SK-N-SH (cell line): Measurements from ENCODE around the gene CR1. TPM values are rescaled to one million over a fixed set of nuclear protein-coding genes. Genes with fewer than 3 reads are reported as not detected.

Experiments
- CTCF ChIA-PET: fragments of 300-600, 350-600 bp; formaldehyde crosslinking; extraction: SDS; loops from one replicate; lab custom pipeline; 2021; lab: Yijun Ruan, JAX
- POLR2A ChIA-PET: fragments of 350-600 bp; sonication (Branson Sonifier 250); formaldehyde crosslinking; extraction: SDS; loops from one replicate; lab custom pipeline; 2020; ENCODE audit warnings: antibody characterized with exemption, inconsistent platforms; lab: Yijun Ruan, JAX
- DNase-seq: peaks from one replicate; pipeline ENCODE4 v3.0.0; 2012
- H2AFZ ChIP-seq: fragments of 200-600 bp; sonication (generic); 2 replicates; pipeline ENCODE4 v1.8.1; 2016; ENCODE audit warnings: antibody characterized with exemption, mild to moderate bottlenecking, low read depth
- H3F3A ChIP-seq: fragments of 200-600 bp; sonication (generic); replicated peaks from 2 replicates; pipeline ENCODE3; 2016; ENCODE audit warnings: antibody characterized with exemption, mild to moderate bottlenecking; ENCODE audit not compliant: insufficient read depth
- H3K27ac ChIP-seq, 2 experiments: fragments of 200-500 bp in 1 of 2; fragments of 200-600 bp in 1 of 2; sonication (Bioruptor generic) in 1 of 2; sonication (generic), shearing (Covaris generic) in 1 of 2; 2 replicates each; pipeline versions ENCODE4 v1.5.1 to v1.6.1; 2014 to 2016; ENCODE audit warnings: low read depth in 2 of 2, inconsistent platforms in 1 of 2, low read length in 1 of 2, mild to moderate bottlenecking in 1 of 2, mixed read lengths in 1 of 2
- H3K27me3 ChIP-seq: fragments of 200-600 bp; sonication (generic), shearing (Covaris generic); 2 replicates; pipeline ENCODE4 v1.6.1; 2016; ENCODE audit warnings: mixed run types; ENCODE audit not compliant: insufficient read depth
- H3K36me3 ChIP-seq, 2 experiments: fragments of 200-500 bp in 1 of 2; fragments of 200-600 bp in 1 of 2; sonication (Bioruptor generic) in 1 of 2; sonication (generic) in 1 of 2; replicated peaks in 1 of 2; 2 replicates each; pipeline versions ENCODE3 to v1.5.1; 2014 to 2016; ENCODE audit warnings: low read length in 1 of 2, mild to moderate bottlenecking in 1 of 2; ENCODE audit not compliant: insufficient read depth in 2 of 2, control insufficient read depth in 1 of 2
- H3K4me1 ChIP-seq, 2 experiments: fragments of 200-500 bp in 1 of 2; fragments of 200-600 bp in 1 of 2; sonication (Bioruptor generic) in 1 of 2; sonication (generic), shearing (Covaris generic) in 1 of 2; 2 replicates each; pipeline versions ENCODE4 v1.5.1 to v1.6.1; 2014 to 2016; ENCODE audit warnings: low read depth in 1 of 2, low read length in 1 of 2, mixed run types in 1 of 2; ENCODE audit not compliant: insufficient read depth in 2 of 2, control insufficient read depth in 1 of 2
- H3K4me2 ChIP-seq: fragments of 200-600 bp; sonication (generic), shearing (Covaris generic); 2 replicates; pipeline ENCODE4 v1.6.1; 2017; ENCODE audit warnings: mixed run types
- H3K4me3 ChIP-seq, 2 experiments: fragments of 200-500 bp in 1 of 2; fragments of 200-600 bp in 1 of 2; sonication (Bioruptor generic) in 1 of 2; sonication (generic), shearing (Covaris generic) in 1 of 2; 2 replicates each; pipeline versions ENCODE4 v1.5.1 to v1.8.1; 2014 to 2016; ENCODE audit warnings: low read depth in 2 of 2, inconsistent platforms in 1 of 2, low read length in 1 of 2, mild to moderate bottlenecking in 1 of 2, mixed read lengths in 1 of 2, moderate library complexity in 1 of 2
- H3K79me2 ChIP-seq: fragments of 200-600 bp; sonication (generic); 2 replicates; pipeline ENCODE4 v1.8.1; 2017; ENCODE audit warnings: mild to moderate bottlenecking; ENCODE audit not compliant: insufficient read depth
- H3K9ac ChIP-seq: fragments of 200-600 bp; sonication (generic); 2 replicates; pipeline ENCODE4 v1.6.1; 2017; ENCODE audit warnings: mixed run types
- H3K9me2 ChIP-seq: fragments of 200-600 bp; sonication (generic); 2 replicates; pipeline ENCODE4 v1.6.1; 2017; ENCODE audit warnings: mixed run types
- H3K9me3 ChIP-seq: fragments of 200-600 bp; sonication (generic); 2 replicates; pipeline ENCODE4 v1.6.1; 2017; ENCODE audit warnings: mixed run types, mild to moderate bottlenecking, moderate library complexity
- H4K20me1 ChIP-seq: fragments of 200-600 bp; sonication (generic); 2 replicates; pipeline ENCODE4 v1.6.1; 2017; ENCODE audit warnings: mild to moderate bottlenecking, mixed run types; ENCODE audit not compliant: insufficient read depth
- EP300 ChIP-seq, 2 experiments: IDR thresholded peaks; 2 replicates each; pipeline versions ENCODE4 v1.4.0 to v1.6.1; 2012; ENCODE audit warnings: borderline replicate concordance in 1 of 2, low read depth in 1 of 2, low read length in 1 of 2
- EZH2phosphoT487 ChIP-seq: fragments of 200-600 bp; sonication (generic); IDR thresholded peaks from 2 replicates; pipeline ENCODE4 v1.6.1; 2017; ENCODE audit warnings: low read depth, mixed run types, mild to moderate bottlenecking, antibody characterized with exemption, moderate library complexity, borderline replicate concordance
- FOXJ3 ChIP-seq: sonication (generic); formaldehyde crosslinking; IDR thresholded peaks from 2 replicates; pipeline ENCODE4 v1.5.1; 2020; ENCODE audit warnings: mild to moderate bottlenecking, missing genetic modification reagents
- FOXM1 ChIP-seq: IDR thresholded peaks from 2 replicates; pipeline ENCODE4 v1.4.0; 2012; ENCODE audit warnings: low read depth, mild to moderate bottlenecking
- GABPA ChIP-seq: IDR thresholded peaks from 2 replicates; pipeline ENCODE4 v1.4.0; 2012; ENCODE audit warnings: low read depth, mild to moderate bottlenecking
- IRF3 ChIP-seq: fragments of 150-350 bp; IDR thresholded peaks from 2 replicates; pipeline ENCODE4 v1.6.1; 2016; ENCODE audit warnings: mild to moderate bottlenecking, low read depth, low read length
- JUND ChIP-seq: IDR thresholded peaks from 2 replicates; pipeline ENCODE4 v1.4.0; 2012
- MXI1 ChIP-seq: IDR thresholded peaks from 2 replicates; pipeline ENCODE4 v1.6.1; 2012; ENCODE audit warnings: mild to moderate bottlenecking, low read depth, low read length, improper control_type of control experiment
- PBX3 ChIP-seq: IDR thresholded peaks from 2 replicates; pipeline ENCODE4; 2012
- RXRA ChIP-seq: IDR thresholded peaks from 2 replicates; pipeline ENCODE4 v1.4.0; 2012; ENCODE audit warnings: low read depth, mild to moderate bottlenecking, borderline replicate concordance
- SIN3A ChIP-seq: IDR thresholded peaks from 2 replicates; pipeline ENCODE4 v1.6.1; 2012; ENCODE audit warnings: low read depth, mild to moderate bottlenecking, low read length, moderate library complexity, borderline replicate concordance
- SMC3 ChIP-seq: IDR thresholded peaks from 2 replicates; pipeline ENCODE4 v1.6.1; 2012; ENCODE audit warnings: low read depth, low read length, improper control_type of control experiment
- TAF1 ChIP-seq: IDR thresholded peaks from 2 replicates; pipeline ENCODE4 v1.6.1; 2012; ENCODE audit warnings: low read depth, mild to moderate bottlenecking, low read length, moderate library complexity, borderline replicate concordance
- TCF12 ChIP-seq: IDR thresholded peaks from 2 replicates; pipeline ENCODE4 v1.4.0; 2012
- TEAD4 ChIP-seq: IDR thresholded peaks from 2 replicates; pipeline ENCODE4 v1.4.0; 2012; ENCODE audit warnings: mild to moderate bottlenecking, borderline replicate concordance; ENCODE audit not compliant: insufficient read depth
- USF1 ChIP-seq: IDR thresholded peaks from 2 replicates; pipeline ENCODE4 v1.4.0; 2012; ENCODE audit warnings: low read depth, borderline replicate concordance
- USF2 ChIP-seq: fragments of 150-350 bp; IDR thresholded peaks from 2 replicates; pipeline ENCODE4 v1.6.1; 2017; ENCODE audit warnings: antibody characterized with exemption, low read length, low read depth, borderline replicate concordance
- YY1 ChIP-seq: IDR thresholded peaks from 2 replicates; pipeline ENCODE4 v1.4.0; 2012; ENCODE audit warnings: low read depth, mild to moderate bottlenecking
- ZBTB33 ChIP-seq: IDR thresholded peaks from 2 replicates; pipeline ENCODE4 v1.4.0; 2012; ENCODE audit warnings: low read depth, borderline replicate concordance
- whole genome bisulfite sequencing: methylation state at CpG from one replicate; pipeline ENCODE4 v1.1.6; 2017; ENCODE audit warnings: low lambda C conversion rate; 5-methylcytosine and 5-hydroxymethylcytosine counted together
- polyA plus RNA-seq, 3 experiments: library from polyadenylated mRNA; depleted of rRNA; stranded (reverse); fragments of >200 nt; gene quantifications; 2 replicates each; pipeline ENCODE4 v1.2.3, GENCODE V29; 2012

The CR1 gene
- polyA plus RNA-seq, 1 of the 3 experiments (the other 2 are of a cell fraction), result not detected

- WGBS, result 0% methylated on average over 1 of the region's 1 CpG
- H4K20me1 ChIP-seq, result no peaks in the 10 kb centered on the region
Measured at GRCh38 chr1:207631137-207631536, 135.2 kb downstream of the CR1 start.

More at GRCh38 chr1:207631137-207631536, 135.2 kb downstream of the CR1 start:
- Histone ChIP-seq H3K4me3 (no peak overlapping the region), H3K27ac (no peak overlapping the region), H3K9me2 (no peaks in the 10 kb centered on the region), H3K4me1 (no peaks in the 10 kb centered on the region), H2AFZ (no peak overlapping the region), H3K27me3 (peaks cover 20% of the 10 kb centered on the region; the same call in 1 of the 2 replicates), H3K36me3 (no peaks in the 10 kb centered on the region), H3K9me3 (no peaks in the 10 kb centered on the region), H3K4me2 (no peak overlapping the region), H3F3A (no peaks in the 10 kb centered on the region), H3K9ac (no peak overlapping the region), H3K79me2 (no peaks in the 10 kb centered on the region)
- TF ChIP-seq TCF12 (no peak), EP300 (IDR thresholded peaks at IDR 0.05; ENCODE audit: borderline replicate concordance in 1 of 2, low read depth in 1 of 2, low read length in 1 of 2) (no peak), USF1 (no peak), RXRA (no peak), JUND (no peak), MXI1 (no peak), FOXM1 (no peak), PBX3 (no peak), USF2 (no peak), TAF1 (no peak), SIN3A (no peak), TEAD4 (no peak), FOXJ3 (CRISPR knock-in tag) (no peak), EZH2phosphoT487 (no peak), ZBTB33 (no peak), IRF3 (no peak), YY1 (no peak), SMC3 (no peak), GABPA (no peak)
- ChIA-PET CTCF (interaction anchor here (0.6 kb wide), 1 partner anchor 744 kb away, joined by 3 read pairs; no protein-coding TSS in a partner anchor), POLR2A (no interaction called here)
- DNase-seq, result no peak
